Measurements from ENCODE around the gene REP15.

DNA sequence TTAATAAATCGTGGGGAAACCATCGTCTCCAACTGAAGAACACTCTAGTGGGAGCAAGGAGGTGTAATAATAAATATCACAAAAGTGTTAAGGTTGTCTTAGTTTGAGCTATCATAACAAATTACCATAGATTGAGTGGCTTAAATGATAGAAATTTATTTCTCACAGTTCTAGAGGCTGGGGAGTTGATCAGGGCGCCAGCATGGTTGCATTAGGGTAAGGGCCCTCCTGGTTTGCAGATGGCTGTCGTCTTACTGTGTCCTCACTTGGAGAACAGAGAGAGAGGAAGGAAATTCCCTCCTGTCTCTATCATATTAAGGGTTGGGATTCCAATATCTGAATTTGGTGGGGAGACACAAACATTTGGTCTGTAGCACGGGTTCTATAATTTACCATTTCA lies 47.4 kb downstream of the REP15 start:
- TF ChIP-seq CTCF (IDR thresholded peaks at IDR 0.05; ENCODE audit: low read length) (no peak), EZH2 (IDR thresholded peaks at IDR 0.05; ENCODE audit: borderline replicate concordance, low read length) (no peak)
